Parietal lobe (tissue), 2 donors: Measurements from ENCODE around the gene PPM1H. TPM values are rescaled to one million over a fixed set of nuclear protein-coding genes. Genes with fewer than 3 reads are reported as not detected.
A peak's percentile ranks its signal among the peaks of the same experiment; 100 is the strongest.

Source experiments
- small RNA-seq: library from RNA; depleted of rRNA; stranded (forward); fragments of <200 nt; gene quantifications from one replicate; pipeline ENCODE3, GENCODE V24; 2014; ENCODE audit warnings: low replicate concordance
- total RNA-seq: library from RNA; depleted of rRNA; stranded (reverse); fragments of >200 nt; gene quantifications from one replicate; pipeline ENCODE4 v1.2.3, GENCODE V29; 2014

Gene PPM1H
- total RNA-seq: 9.7 TPM

GRCh38 chr12:62934799-62935674 is at the start of gene PPM1H:
TSS of gene PPM1H (minus strand) at chr12:62935150. CDS start at chr12:62934736, 414 bp downstream.

Small RNAs within 50 kb of the gene (small RNA-seq; reads per million reads assigned to genes)
- gene MIRLET7I (2,874 reads per million, percentile 99 among the genes with 10 or more reads in this experiment), gene RF00019 (not detected), gene RNU1-83P (1.5 reads per million, percentile 77 among the genes with 10 or more reads in this experiment)

Other genes starting within 250 kb of the PPM1H start
- 7.2 TPM for gene AVPR1A, start 216.1 kb upstream of the PPM1H start, total RNA-seq